GM19023 (cell line): Measurements from ENCODE around the gene REM2.

Experiments used
- ATAC-seq: cut with Tn5 transposase; IDR thresholded peaks from one replicate; pipeline ENCODE4 v1.9.1; 2021; ENCODE audit warnings: mild to moderate bottlenecking, moderate library complexity; ENCODE audit not compliant: unreplicated experiment

The REM2 gene

DNA sequence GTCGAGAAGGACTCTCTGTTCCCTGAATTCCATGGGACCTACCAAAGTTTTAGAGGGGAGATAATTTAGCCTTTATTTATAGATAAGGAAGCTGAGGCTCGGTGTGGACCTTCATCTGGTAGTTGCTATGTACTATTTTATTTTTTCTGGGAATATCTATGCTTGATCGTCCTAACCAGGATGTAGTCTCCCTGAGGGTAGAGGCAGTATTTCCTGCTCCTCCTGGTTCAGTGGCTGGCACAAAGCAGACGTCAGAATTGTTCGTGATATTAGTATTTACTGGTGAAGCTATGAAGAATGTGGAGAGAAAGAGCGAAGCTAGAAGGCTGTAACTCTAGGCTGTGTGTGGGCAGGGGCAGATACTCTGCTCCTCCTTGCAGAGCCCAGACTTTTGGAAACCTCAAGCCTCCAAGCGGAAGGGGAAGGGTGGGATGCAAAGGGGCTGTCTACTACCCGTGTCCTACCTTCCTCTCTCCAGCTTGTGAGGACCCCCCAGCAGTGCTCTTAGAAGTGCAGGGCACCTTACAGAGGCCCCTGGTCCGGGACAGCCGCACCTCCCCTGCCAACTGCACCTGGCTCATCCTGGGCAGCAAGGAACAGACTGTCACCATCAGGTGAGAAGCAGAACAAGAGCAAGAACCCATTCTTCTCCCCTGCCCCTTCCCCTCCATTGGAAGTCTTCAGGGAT, 10.0 kb upstream of the REM2 start:
- no peak for ATAC-seq

DNA sequence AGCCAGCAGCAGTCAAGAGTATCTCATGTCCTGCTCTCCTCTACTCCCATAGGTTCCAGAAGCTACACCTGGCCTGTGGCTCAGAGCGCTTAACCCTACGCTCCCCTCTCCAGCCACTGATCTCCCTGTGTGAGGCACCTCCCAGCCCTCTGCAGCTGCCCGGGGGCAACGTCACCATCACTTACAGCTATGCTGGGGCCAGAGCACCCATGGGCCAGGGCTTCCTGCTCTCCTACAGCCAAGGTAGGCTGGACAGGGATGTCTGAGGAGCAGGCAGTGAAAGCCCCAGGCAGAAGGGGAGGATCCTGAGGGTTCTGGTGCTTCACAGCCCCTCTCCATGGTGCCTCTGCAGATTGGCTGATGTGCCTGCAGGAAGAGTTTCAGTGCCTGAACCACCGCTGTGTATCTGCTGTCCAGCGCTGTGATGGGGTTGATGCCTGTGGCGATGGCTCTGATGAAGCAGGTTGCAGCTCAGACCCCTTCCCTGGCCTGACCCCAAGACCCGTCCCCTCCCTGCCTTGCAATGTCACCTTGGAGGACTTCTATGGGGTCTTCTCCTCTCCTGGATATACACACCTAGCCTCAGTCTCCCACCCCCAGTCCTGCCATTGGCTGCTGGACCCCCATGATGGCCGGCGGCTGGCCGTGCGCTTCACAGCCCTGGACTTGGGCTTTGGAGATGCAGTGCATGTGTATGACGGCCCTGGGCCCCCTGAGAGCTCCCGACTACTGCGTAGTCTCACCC, 7.8 kb upstream of the REM2 start:
- ATAC-seq = no peak

DNA sequence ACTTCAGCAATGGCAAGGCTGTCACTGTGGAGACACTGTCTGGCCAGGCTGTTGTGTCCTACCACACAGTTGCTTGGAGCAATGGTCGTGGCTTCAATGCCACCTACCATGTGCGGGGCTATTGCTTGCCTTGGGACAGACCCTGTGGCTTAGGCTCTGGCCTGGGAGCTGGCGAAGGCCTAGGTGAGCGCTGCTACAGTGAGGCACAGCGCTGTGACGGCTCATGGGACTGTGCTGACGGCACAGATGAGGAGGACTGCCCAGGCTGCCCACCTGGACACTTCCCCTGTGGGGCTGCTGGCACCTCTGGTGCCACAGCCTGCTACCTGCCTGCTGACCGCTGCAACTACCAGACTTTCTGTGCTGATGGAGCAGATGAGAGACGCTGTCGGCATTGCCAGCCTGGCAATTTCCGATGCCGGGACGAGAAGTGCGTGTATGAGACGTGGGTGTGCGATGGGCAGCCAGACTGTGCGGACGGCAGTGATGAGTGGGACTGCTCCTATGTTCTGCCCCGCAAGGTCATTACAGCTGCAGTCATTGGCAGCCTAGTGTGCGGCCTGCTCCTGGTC, 7.2 kb upstream of the REM2 start:
- ATAC-seq = no peak

DNA sequence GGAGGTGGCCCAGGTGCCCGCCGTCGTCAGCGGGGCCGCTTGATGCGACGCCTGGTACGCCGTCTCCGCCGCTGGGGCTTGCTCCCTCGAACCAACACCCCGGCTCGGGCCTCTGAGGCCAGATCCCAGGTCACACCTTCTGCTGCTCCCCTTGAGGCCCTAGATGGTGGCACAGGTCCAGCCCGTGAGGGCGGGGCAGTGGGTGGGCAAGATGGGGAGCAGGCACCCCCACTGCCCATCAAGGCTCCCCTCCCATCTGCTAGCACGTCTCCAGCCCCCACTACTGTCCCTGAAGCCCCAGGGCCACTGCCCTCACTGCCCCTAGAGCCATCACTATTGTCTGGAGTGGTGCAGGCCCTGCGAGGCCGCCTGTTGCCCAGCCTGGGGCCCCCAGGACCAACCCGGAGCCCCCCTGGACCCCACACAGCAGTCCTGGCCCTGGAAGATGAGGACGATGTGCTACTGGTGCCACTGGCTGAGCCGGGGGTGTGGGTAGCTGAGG, 6.0 kb upstream of the REM2 start:
- ATAC-seq = no peak

DNA sequence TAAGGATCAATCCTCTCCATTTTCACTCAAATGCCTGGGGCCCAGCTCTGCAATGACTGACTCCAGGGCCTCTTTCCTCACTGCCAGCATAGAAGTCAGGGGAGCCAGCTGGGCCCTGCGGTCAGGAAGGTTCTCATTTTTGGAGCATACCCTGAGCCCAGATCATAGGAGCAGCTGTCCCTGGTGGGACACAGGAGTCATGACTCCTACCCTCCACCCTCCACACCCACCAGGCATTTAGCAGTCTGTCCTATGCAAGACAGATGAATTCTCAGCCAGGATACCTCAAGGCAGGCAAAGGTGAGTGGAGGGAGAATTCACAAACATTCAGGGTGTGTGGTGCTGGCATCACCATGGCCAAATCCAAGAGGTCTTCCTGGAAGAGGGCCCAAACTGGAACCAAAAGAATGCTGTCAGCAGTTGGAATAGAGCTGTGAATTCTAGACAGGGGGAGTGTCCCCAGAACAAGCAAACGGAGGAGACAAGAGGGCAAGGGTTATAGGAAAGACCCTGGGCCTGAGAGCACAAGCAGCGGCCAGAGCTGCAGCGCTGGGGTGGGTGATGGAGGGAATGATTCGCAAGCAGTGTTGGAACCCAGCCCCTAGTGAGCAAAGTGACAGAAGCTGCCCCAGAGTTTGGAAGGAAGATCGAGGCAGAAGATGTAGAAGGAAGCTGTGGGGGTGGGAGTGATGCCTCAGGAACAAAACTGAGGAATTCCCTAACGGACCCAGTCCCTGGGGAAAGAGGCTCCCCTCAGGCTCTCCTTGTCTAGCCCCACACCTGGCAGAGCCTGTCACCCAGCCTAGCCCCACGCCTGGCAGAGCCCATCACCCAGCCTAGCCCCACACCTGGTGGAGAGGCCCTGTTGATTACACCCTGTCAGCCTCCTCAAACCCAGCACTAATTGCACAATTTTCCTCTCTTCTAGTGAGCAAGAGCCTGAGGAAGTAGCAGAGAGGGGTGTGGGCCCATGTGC, 4.5 kb upstream of the REM2 start:
- no peak for ATAC-seq

DNA sequence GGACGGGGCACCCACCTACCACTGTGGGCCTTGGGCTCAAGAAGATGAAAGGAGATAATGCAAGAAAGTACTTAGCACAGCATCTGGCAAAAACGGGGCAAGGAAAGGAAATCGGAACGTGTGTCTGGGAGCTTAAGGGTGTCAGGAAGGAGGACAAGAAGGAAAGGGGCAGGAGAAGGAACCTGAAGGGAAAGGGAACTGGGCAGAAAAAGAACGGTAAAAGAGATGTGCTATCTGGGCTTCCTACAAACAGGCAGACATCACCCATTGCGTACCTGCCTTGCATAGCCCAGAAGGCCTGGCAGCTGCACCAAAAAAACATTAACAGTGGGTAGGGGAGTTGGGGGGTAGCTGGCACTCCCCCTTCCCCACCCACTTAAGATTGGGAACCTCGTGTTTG, 958 bp upstream of the REM2 start:
- no peak for ATAC-seq

DNA sequence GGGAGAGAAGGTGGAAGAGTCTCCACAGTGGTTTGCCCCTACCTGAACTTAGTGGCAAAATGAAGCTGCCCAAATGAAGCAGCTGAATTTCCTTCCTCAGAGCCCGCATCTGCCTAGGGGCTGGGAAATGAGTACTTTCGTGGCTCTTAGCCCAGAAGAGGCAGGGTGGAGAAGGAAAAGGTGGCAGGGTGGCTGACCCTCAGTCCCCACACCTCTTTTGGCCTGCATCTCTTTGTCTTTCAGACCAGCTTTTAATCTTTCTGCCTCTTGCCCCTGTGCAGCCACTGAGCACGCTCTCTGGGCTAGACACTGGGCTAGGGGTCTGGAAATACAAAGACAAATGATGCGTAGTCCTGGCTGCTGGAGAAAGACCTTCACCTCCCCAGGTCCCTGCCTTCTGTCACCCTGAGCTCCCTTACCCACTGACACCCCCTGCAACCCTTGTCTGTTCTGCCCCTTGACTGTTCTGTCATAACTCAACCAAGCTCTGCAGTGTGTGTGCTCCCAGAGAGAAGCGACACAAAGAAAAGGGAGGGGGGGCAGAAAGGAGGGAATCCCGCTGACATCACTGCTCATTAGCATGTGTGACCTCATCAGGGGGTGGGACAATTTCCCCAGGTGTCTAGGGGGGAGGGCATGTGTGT, 371 bp upstream of the REM2 start:
- no peak for ATAC-seq

DNA sequence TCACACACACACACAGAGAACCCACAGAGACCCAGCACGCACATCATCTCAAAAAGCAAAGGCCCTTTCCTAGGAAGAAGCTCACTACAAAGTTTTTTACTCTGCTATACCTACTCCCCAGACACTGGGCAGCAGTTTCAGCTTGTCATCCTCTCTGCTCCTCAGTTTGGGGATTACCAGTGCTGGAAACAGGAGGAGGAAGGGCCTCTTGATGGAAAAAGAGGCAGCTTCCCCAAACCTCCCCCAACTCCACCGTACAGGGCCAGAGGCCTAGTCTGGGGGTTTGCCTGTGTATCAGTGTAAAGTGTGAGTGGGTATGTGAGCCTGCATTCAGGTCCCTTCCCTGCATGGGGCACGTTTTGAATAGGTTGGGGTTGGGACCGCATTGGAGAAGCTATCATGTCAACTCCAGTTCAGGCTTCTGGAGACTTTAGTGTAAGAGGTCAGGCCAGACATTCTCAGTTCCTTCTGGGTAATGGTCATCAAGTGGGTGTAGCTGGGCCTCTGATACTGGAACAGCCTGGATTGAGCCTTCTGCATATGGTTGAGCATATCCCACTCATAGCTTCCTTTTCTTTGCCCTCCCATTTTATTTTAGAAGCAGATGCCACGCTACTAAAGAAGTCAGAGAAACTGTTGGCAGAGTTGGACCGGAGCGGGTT, 1.2 kb downstream of the REM2 start:
- no peak for ATAC-seq

DNA sequence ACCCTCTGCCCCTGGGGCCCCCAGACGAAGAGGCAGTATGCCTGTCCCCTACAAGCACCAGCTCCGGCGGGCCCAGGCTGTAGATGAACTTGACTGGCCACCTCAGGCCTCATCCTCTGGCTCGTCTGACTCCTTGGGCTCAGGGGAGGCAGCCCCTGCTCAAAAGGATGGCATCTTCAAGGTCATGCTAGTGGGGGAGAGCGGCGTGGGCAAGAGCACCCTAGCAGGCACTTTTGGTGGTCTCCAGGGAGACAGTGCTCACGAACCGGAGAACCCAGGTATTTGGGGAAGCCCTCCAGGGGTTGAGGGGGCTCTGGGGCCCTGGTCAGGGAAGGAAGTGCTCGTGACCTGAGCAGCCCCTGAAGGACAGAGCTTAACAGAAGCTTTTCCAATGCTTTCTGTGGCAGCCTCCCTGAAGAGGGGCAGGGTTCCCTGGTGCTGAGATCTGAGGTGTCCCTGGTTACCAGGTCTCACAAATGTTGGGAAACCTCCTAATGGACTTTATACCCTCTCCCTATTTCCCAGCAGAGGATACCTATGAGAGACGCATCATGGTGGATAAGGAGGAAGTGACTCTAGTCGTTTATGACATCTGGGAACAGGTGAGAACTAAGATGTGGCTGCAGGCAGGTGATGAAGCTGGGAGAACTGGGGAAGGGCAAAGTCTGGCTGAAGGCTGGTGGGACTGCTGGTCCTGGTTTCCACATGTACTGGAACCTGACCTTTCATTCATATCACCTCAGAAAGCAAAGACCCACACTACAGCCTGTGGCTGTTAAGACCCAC, 1.9 kb downstream of the REM2 start:
- no peak for ATAC-seq

DNA sequence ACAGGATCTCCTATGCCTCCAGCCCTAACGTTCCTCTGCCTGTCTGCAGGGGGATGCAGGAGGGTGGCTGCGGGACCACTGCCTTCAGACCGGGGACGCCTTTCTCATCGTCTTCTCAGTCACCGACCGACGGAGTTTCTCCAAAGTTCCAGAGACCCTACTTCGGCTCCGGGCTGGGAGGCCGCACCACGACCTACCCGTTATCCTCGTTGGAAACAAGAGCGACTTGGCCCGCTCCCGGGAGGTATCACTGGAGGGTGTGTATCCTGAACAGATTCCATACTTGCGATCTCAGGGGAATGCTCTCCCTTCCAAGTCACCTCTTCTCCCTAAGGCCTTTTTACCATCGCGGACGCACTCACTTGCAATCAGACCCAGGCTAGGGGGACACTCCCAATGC, 3.0 kb downstream of the REM2 start:
- no peak for ATAC-seq

DNA sequence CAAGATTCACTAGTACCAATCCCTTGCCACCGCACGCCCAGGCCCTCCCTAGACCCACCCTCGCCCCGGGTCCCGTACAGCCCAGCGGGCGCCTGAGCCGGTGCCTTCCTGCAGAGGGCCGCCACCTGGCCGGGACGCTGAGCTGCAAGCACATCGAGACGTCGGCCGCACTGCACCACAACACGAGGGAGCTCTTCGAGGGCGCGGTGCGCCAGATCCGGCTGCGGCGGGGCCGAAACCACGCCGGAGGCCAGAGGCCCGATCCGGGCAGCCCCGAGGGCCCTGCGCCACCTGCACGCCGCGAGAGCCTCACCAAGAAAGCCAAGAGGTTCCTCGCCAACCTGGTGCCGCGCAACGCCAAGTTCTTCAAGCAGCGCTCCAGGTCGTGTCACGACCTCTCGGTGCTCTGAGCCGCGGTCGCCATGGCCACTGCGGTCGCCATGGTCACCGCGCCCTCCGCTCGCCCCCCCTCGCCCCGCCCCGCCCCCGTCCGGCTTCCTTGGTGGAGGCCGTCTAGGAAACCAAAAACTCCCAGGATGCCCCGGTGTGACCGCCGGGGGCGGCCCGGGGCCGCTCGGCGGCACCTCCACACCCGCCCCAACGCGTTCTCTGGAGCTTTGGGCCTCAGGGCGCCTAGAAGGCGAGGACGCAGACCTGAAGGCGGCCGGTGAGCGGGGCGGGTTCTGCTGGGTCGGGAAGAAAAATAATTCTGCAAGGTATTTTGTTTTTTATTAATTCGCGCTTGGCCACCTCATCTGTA, 3.7 kb downstream of the REM2 start:
- ATAC-seq = peak; percentile 55

DNA sequence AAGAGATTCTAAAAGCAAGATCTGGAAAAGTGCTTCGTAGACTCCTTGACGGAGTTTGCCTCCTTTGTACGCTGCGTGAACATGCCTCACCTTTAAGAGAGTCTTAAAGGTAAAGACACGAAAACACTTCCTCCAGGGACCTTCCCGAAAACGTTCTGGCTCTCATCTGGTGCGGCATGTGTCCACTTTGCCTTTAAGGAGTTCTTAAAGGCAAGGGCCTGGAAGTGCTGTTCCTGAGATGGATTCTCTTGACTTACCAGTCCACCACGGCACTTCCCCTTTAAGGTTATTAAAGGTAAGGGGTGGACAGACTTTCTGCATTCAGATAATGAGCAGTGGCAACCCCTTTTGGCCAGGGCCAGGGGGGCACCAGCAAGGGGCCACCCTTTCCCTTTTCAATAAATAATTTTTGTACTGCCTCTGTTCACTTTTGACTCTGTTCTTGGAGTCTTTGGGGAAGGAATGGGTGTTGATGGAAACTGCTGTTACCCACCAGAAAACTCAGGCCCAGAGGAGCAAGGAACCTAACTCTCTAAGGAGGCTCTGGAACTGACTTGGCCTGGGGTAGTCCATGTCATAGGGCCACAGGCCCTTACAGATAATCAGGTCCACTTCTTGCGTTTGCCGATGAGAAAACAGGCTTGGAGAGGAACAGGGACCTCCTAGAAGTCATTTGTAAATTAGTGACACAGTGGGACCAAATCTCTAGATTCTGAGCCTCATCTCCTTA, 4.4 kb downstream of the REM2 start:
- peak; percentile 39 for ATAC-seq

DNA sequence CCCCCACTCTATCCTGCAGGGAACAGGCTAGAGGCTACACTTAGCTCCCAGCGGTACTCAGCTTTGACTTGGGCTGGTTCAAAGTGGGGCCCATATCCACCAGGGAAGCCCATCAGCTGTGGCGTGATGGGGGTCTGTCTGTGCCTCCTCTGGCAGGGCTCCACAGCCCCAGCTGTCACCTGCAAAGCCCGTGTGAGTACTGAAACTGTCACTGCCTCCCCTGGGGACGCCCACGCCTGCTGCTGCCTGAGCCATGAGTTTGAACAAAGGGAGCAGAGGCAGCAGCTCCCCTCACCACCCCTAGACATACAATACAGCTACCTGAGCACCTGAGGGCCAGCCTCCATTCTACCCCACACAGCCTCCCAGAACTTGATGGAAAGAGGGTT, 5.0 kb downstream of the REM2 start:
- peak; percentile 45 for ATAC-seq

DNA sequence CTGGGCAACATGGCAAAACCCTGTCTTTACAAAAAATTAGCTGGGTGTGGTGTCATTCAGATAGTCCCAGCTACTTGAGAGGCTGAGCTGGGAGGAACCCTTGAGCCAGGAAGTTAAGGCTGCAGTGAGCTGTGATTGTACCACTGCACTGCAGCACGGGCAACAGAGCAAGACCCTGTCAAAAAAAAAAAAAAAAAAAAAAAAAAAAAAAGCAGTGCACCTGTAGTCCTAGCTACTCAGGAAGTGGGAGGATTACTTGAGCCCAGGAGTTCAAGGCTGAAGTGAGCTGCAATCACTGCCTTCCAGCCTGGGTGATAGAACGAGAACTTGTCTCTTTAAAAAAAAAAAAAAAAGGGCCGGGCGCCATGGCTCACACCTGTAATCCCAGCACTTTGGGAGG, 5.6 kb downstream of the REM2 start:
- ATAC-seq = no peak

DNA sequence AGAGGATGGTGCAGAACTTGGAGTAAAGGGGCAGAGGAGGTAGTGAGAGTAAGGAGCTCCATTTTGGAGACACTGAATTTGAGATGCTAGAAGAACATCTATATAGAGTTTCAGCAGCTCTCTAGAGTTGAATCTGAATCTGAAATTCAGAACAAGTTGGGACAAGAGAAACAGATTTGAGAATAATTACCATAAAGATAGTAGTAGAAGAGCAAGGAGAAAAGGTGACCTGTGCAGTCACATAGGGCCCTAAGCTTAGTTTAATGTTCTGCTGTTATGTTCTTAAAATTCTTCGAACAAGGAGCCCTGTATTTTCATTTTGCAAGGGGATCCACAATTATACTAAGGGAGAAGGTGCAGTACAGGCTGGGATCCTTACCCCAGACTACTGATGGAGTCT, 7.4 kb downstream of the REM2 start:
- ATAC-seq = no peak

DNA sequence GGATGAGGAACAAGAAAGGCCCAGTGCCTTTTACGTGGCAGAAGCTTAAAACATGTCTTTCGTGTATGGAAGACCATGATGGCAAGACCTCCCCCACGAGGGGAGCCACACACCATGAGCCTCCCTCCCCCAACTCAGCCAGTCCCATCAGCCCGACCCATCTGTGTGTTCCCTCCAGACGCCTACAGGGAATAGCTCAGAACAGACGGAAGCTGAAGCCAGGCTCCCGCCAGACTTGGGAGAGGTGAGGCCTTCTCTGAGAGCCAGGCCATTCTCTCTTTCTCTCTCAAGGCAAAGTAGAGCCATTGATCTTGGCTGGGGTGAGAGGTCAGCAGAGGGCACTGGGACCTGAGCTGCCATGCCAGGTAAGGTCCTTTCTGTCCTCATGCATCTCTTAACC, 9.5 kb downstream of the REM2 start:
- ATAC-seq = no peak

DNA sequence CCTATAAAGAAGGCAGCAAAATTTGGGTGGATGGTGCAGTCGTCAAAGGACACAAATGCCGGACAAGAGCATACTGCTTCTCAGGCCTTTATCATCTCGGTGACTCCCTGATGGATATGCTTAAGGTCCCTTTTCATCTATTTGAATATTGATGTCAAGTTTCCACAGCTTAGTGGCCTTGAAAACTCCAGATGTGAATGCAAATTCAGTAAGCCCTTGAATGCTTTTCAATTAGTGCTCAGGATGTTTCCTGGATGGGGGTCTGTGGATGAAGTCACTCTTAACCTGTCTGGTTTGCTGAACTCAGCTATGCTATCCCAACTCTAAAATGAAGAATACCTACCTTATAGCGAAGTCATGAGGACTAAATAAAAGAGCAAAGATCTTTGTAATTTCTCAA, 10.7 kb downstream of the REM2 start:
- no peak for ATAC-seq

DNA sequence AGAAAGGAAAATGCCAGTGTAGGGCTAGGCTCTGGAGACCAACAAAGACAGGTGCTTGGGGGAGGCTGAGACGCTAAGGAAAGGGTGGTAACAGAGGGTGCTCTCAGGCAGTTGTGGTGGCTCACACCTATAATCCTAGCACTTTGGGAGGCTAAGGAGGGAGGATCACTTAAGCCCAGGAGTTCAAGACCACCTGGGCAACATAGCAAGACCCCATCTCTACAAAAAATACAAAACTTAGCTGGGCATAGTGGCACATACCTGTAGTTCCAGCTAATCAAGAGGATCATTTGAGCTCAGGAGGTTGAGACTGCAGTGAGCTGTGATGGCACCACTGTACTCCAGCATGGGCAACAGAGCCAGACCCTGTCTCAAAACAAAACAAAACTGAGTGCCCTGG, 12.4 kb downstream of the REM2 start:
- no peak for ATAC-seq
